Activated CD4-positive, alpha-beta T cell treated with anti-CD3 and anti-CD28 coated beads, Interleukin-10, Interleukin-2, amounts not matched to agents 100 ng/mL and 50 ng/mL, durations not matched to agents 16 hours and 8 hours (primary cell): Measurements from ENCODE around the gene SRM.
"Not testable (repeated sequence)": the region's sequence is repeated elsewhere in the genome, so short reads cannot be mapped to it uniquely, and the experiment has no call there.

ENCODE experiments used
- DNase-seq: peaks from one replicate; pipeline ENCODE4 v3.0.0-alpha.2; 2020

The SRM gene

DNA sequence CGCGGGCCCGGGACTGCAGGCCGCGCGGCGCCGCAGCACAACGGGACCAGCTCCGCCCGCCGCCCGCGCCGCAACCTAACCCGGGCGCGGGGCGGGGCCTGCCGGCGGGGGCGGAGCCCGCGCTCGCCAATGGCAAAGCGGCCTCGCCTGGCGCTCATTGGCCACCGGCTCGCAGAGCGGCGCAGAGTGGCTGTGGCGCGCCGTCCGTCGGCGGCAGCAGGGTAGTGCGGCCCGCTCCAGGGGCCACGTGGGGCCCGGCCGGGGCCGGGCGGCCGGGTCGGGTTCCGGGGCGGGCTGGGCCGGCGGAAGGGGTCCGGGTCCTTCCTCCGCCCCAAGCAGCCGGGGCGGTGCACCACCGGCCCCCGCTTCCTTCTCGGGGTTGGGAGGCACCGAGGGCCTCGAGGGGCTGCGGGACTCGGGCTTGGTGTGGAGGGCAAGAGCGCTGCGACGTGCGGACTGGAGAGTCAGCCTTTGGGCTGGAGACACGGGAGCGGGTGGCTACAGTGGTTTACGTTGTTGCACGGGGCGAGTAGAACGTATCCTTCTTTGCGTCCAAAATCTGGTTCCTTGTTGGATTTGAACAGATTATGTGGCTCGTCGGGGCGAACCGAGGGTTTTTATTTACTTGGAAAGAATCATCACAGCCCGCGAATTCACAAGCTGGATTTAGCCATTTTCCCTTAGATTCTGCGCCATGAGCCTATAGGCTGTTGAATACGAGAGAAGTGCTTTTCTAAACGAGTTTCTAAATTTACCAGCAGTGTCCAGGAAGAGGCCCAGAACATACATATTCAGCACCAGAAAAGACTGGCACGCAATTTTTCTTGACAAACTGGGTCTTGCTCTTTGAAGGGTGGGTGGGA, at the start of gene SRM:
Gene SRM (minus strand): TSS at position 51 of the 863 bp plus-strand sequence. CDS start 75 bp downstream, outside the sequence.
- DNase-seq, result peak; percentile 97

DNA sequence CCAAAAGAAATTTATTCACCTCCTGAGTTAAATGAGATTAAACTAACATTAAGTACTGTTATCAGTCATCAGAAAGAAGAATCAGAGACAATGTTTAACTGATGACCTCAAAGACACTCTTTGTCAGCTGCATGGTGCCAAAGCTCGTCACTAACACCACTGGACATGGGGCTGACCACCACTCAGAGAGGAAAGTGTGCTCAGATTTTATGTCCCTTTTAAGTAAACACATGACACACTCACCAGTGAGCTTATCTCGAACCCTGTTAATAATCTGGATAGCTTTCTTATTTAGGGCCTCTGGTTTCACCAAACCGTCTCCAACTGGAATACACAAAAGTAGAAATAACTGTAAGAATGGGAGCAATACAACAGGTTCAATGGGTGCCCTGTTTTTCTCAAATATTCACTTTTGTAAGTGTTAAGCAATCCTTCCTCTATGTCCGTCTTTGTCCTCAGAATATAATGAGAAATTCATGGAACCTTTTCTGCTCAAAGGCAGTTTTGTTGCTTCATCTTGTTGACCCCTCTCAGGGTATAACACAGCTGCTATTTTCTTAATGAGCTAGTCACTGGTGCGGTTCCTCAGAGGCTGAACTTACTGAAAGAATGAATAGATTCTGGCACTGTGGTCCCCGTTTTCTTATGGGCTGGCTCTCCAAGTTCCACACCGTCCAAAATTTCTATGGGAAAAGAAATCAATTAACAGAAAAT, 49.4 kb upstream of the SRM start:
- DNase-seq, result no peak

DNA sequence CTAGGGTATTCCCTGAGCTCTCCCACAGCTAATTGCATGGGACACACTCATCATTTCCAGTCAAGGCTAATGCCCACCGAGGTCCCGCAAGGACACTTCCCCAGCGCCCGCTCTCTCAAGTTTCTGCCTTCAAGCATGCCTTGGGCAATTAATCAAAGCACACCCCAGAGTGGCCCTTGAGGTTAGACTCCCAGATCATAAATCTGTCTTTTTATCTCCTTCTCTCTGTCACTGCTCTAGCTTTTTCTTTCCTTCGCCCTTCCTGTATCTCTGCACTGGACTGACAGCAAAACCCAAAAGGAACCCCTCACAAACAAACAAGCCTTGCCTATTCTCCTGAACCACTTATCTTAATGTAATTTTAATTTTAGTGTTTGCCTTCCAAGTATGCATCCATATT, 47.8 kb upstream of the SRM start:
- no peak for DNase-seq

DNA sequence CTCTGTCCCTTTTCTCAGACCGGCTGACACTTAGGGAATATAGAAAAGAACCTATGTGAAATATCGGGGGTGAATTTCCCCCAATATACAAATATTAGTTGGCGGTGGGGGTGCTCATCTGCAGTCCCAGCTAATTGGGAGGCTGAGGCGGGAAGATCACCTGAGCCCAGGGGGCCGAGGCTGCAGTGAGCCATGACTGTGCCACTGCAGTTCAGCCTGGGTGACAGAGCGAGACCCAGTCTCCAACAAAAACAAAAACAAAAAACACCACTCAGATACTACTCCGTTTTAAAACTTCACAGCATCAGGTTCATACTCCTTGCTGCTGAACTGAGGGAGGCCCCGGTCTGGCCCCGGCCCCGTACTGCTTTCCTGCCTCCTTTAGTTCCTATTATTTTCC, 45.8 kb upstream of the SRM start:
- no peak for DNase-seq

DNA sequence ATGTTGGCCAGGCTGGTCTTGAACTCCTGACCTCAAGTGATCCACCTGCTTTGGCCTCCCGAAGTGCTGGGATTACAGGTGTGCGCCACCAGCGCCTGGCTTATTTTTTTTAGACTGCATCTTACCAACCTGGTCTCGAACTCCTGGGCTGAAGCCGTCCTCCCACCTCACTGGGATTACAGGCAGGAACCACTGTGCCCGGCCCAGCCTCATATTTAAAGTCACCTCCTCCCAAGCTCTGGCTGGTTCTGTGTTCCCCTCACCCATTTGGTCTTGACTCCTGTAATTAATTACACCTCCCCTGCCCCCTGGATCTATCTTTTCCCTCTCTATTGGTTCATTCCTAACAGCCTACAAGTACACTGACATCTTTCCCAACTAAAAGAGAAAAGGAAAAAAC, 41.5 kb upstream of the SRM start:
- no peak for DNase-seq

DNA sequence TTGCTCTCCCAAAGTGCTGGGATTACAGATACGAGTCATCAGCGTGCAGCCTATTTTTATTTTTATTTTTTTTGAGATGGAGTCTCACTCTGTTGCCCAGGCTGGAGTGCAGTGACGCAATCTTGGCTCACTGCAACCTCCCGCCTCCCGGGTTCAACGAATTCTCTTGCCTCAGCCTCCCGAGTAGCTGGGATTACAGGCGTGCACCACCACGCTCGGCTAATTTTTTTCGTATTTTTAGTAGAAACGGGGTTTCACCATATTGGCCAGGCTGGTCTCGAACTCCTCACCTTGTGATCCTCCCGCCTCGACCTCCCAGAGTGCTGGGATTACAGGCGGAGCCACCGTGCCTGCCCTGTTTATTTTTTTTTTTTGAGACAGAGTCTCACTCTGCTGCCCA, 41.0 kb upstream of the SRM start:
- not testable (repeated sequence) for DNase-seq

DNA sequence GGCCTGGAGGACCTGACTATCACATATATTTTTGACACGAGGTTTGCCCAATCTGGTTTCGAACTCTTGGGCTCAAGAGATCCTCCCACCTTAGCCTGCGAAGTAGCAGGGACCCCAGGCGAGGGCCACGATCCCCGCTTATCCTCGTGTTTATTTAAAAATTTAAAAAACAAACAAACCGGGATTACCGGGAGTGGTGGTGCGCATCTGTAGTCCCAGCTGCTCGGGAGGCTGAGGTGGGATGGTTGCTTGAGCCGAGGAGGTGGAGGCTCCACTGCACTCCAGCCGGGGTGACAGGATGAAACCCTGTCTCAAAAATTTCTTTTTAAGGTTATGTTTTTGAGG, 40.3 kb upstream of the SRM start:
- no peak for DNase-seq

DNA sequence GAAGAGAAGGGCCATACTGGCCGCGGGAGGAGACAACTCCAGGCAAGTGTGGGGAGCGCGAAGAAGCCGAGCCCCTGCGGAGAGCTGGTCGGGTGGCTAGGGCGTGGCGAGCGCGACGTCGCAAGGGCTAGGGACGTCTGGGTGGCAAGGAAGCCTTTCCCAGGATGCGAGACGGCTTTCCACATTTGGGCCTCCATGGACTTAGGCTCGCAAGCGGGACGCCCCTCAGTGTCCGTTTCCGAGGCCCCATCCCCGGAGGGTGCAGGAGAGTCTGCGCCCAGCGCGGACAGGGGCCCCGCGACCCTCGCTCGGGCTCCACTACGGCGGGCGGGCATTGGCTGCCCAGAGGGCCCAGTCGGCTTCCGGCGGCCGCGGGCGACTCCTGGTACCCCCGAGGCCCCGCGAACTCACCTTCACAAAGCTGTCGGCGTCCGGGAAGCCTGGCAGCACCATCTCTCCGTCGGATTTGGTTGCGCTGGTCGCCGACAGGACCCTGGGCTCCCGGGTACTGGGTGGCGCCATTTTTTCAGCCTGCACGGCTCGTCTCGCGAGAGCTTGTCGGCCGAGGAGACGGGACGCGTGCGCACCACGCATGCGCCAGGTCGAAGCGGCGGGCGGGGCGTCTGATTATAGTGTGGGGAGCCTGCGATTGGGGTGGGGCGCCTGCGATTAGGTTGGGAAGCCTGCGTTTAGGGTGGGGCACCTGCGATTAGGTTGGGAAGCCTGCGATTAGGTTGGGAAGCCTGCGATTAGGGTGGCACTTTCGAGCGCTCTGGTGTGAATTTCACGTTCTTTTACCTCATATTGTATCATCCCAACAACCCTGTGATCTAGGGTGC, 39.7 kb upstream of the SRM start, which contains the start of gene EXOSC10:
Gene EXOSC10 (minus strand): TSS at position 560 of the 839 bp plus-strand sequence. CDS start 38 bp downstream, at position 522.
- peak; percentile 96 for DNase-seq

DNA sequence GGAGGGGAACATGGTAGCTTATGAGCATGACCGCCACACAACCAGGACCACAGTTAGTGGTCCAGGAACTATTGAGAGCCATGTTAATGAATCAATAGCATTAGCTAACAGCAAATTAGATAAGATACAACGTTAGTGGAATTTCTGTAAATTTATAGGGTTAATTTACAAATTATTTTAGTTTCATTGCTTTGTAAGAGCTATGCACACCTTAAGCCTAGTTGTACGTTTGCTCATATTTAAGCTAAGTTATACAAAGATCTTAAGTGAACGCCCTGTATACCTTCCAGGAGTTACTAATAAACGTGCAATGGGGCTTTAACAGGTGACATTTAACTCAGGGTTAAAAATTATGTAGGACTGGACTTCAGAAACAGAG, 39.1 kb upstream of the SRM start:
- no peak for DNase-seq

DNA sequence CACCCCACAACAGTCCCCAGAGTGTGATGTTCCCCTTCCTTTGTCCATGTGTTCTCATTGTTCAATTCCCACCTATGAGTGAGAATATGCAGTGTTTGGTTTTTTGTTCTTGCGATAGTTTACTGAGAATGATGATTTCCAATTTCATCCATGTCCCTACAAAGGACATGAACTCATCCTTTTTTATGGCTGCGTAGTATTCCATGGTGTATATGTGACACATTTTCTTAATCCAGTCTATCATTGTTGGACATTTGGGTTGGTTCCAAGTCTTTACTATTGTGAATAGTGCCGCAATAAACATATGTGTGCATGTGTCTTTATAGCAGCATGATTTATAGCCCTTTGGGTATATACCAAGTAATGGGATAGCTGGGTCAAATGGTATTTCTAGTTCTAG, 24.0 kb upstream of the SRM start:
- DNase-seq, result not testable (repeated sequence)

DNA sequence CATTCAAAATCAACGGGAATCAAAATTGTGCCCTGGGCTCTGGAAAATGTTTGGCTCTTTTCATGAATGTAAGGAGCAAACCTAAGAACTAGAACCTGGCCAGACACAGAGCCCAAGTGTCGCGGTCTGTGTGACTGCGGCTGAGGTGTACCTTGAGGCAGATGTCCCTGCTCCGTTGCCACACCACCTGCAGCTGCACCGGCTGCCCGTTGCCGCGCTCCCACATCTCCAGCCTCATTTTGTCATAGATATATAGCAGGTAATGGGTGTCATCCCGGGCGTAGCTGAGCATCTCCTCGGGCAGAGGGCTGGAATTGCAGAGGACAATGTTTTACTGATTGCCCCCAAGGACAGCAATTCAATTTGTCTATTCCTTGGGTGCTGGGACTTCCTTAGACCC, 21.1 kb upstream of the SRM start:
- DNase-seq, result no peak

DNA sequence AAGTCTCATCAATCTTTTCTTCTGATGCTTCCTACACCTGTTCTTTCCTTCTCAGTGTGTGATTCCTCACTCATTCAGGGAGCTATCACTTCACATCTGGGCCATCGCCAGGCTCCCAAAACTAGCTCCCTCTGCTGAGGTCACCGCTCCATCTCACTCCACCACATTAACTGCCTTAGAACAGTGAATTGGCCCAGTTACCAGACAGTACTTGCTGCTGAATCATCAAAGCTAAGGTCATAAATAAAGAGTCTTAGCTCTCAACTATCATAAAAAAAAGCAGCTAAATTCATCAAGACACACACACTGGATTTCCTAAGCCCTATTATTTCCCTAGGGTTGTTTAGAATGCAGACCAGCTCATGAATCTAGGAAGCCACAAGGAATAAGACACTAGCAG, 18.8 kb upstream of the SRM start:
- no peak for DNase-seq

DNA sequence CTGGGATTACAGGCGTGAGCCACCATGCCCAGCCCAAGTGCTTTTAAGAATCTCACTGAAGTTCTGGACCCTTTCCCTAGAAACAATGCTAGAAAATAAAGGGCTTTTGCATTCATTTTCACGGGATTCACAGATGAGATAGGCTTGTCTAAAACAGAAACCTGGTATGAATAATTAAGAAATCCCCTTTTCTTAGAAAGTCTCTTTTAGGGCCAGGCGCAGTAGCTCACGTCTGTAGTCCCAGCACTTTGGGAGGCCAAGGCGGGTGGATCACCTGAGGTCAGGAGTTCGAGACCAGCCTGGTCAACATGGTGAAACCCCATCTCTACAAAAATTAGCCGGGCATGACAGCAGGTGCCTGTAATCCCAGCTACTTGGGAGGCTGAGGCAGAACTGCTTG, 13.6 kb upstream of the SRM start:
- DNase-seq, result peak; percentile 45

DNA sequence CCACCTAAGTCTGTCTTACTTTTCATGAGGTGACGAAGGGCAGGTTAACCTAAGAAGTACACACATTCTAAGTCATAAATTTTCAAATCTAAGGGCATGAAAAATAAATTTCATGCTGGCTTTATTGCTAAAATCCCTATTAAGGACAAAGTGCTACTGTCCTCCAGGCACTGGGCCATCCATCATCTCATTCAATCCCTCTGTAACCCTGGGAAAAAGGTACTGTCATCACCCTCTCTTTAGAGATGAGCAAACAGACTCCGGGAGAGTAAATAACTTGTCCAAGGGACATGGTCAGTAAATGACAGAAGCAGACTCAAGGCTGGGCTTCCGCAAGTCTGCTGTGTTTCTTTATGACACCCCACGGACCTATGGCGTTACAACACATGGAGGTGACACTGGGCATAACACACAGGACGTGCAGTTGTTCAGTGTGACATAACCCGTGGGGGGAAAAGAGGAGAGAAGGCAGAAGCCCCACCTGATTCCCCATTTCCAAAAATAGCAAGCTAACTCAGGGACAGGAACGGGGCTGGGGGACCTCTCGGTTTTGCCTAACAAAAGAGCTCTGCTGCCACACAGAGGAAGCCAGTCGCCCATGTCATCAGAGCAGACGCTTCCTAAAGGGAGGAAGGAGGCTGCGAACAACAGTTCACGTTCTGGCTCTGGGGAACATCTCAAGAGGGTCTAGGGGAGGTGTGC, 12.5 kb upstream of the SRM start:
- DNase-seq, result peak; percentile 50

DNA sequence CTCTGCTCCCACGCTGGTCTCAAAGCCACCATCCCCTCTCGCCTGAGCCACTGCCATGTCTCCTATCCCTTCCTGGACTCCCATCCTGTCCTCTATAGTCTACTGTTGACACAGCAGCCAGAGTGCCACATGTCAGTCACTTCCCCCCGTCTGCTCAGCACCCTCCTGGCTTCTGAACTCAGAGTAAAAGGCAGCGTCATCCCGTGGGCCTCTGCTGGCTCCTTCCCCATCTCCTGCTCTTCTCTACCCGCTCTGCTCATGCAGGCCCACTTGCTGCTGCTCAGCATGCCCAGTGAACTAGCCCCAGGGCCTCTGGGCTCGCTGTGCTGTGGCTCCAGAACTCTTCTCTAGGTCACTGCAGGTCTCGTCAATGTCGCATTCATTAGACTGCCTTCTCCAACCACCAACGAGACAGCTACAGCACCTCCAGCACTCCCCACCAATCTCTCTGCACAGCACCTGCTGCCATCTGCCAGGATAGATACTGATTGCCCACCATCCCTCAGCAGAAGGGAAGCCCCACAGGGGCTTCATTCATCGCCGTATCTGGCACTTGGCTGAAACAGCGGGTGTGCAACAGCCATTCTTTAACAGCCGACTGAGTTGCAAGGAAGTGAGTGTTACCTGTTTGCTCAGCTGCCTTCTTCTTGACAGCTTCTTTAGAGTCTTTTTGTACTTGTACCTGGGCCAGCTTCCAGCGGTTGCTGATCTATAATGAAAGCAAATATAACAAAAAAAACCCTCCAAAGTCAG, 11.8 kb upstream of the SRM start:
- no peak for DNase-seq

DNA sequence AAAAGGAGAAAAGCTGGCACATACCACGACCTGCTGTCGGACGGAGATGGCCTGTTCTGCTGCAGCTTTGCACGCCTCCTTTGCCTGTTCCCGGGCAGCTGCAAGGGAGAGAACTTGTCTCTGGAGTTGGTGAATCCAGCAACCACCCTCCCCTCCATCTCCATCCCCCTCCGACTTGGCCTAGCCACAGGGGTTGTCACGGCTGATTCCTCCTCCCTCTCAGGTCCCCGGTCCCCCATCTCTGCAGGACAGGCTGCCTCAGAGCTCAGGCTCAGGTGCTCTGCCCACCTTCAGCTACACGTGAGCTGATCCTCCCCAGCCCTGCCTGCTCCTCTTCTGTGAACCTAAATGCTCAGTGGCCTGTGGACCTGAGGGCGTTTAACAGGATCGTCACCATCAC, 11.1 kb upstream of the SRM start:
- DNase-seq, result no peak

DNA sequence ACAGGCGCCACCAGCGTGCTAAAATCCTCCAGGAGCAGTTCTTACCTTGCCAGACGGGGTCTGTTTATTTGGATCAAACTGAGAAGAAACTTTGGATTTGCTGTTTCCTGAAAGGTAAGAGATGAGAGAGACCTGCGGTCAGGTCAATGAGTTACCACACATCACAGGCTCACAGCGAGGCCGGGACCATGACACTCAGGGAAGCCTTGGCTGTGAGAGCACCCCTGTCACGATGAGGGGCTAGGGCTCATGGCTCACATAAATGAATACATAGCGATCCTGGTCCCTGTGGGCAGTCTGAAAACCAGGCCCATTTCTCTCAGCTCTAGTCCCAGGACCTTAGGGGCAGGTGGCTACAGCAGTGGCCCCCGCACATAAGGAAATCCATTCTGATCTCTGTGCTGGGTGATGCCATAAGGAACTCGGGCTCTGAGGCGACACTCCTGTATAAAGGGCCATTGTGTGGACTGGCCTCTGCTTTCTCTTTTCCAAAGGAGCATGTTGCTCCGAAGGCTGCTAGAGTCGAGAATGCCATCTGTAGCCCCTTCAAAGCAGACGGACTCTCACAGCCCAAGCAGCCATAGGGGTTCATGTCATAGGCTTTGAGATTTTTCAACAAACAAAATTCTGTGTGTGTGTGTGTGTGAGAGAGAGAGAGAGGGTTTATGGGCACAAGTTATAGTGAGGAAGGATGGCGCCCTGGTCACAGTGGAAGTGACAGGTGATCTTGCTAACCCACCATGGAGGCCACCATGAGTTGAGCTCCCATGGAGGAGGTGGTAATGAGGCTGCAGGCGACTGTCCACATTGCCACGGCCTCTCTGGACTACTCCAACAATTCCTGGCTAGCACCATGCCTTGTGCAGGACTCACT, 9.0 kb upstream of the SRM start:
- no peak for DNase-seq

DNA sequence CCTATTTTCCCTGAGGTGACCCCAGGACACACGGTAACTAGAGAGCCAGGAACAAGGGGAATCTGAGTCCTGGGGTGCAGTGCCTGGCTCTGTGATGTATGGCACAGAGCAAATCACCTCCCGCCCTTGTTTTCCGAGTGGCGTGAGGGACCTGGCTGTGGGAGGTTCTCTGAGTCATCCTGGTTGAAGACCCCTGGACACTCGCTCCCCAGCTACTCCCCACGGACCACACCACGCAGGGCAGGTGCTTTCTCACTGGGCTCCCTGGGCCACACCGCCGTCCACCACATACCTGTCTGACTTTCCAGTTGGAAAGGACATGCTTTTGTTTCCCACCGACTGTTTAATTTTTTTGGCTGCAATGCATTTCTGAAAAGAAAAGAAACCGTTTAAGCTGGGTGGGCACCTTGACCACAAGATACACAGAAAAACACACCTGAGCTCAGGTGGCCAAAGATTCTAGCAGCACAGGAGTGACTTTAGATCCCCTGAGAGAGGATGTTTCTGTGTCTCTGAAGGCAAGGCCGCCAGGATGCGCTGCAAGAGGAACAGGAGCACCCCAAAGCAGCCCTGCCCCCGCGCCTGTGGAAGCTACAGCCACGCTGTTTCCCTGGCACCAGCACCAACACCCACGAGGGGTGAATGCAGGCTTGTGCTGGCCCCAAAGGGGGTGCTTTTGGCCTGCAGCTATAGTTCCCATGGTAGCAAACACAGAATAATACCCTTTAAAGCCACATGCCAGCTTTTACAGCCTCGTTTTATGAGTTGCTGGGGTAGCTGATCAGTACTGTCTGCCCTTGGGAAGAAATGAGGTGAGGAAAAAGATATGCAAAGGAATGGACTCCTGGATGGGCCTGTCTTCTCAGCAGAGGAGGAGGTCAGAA, 8.1 kb upstream of the SRM start:
- no peak for DNase-seq

DNA sequence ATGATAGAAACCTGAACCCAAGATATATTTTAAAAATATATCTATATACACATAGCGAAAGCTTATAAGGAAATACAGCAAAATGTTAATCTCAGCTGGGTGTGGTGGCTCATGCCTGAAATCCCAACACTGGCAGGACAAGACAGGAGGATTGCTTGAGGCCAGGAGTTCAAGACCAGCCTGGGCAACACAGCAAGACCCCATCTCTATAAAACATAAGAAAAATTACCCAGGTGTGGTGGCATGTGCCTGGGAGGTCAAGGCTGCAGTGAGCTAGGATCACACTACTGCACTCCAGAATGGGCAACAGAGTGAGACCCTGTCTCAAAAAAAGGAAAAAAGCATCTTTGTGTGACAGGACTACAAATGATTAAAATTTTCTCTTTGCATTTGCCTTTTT, 6.0 kb upstream of the SRM start:
- no peak for DNase-seq

DNA sequence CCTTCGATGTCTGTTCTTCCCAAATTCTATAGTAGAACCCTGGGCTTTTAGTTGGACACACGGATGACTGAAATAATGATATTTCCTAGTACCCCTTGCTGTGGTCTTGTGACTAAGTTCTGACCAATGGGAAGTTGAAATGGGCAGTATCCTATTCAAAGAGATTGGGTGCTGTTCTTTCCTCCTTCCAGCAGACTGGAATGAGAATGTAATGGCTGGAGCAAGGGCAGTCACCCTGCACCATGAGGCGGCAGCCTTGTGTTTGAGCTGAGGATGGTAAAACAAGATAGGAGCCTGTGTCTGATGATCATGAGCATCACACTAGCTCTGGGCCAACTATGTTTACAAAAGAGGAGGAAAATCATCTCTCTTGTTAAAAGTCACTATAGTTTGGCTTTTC, 5.1 kb upstream of the SRM start:
- DNase-seq, result no peak
